OCI-LY3 (cell line): Measurements from ENCODE around the gene MCUB.

Experiments
- CTCF ChIP-seq: fragments of 200-600, 300-600 bp; sonication (generic); IDR thresholded peaks from 2 replicates; pipeline ENCODE4 v1.5.1; 2014; ENCODE audit warnings: antibody characterized with exemption, low read length, low read depth
- EZH2phosphoT487 ChIP-seq: fragments of 200-600 bp; shearing (Covaris generic); IDR thresholded peaks from 2 replicates; pipeline ENCODE4 v1.6.1; 2018; ENCODE audit warnings: antibody characterized with exemption, mixed run types, low read depth

- TF ChIP-seq CTCF = no peak
- TF ChIP-seq EZH2phosphoT487 = no peak
These were observed 89.0 kb downstream of the MCUB start for GRCh38 chr4:109648997-109649575.
